ENCODE data around the gene COPRS.
"Not testable (repeated sequence)": the region's sequence is repeated elsewhere in the genome, so short reads cannot be mapped to it uniquely, and the experiment has no call there.

COPRS gene

DNA sequence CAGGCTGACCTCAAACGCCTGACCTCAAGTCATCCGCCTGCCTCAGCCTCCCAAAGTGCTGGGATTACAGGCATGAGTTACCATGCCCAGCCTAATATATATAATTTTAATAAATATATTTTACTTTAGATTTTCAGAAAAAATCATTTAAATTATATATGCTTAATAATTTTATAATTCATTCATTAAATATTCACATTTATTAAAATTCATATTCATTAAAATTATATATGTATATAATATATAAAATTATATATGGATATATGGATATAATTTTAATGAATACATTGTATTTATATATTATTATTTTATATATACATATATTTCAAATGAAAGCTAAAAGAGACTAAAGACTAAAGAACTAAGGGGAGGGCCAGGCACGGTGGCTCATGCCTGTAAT is 29.4 kb downstream of the COPRS start:
- Mint-ChIP-seq H3K27ac (no peak overlapping the region), H3K36me3 (no peaks in the 10 kb centered on the region), H3K4me1 (peaks cover 4% of the 10 kb centered on the region), H3K9me3 (no peaks in the 10 kb centered on the region), H3K4me3 (no peak overlapping the region), H3K27me3 (no peaks in the 10 kb centered on the region)

DNA sequence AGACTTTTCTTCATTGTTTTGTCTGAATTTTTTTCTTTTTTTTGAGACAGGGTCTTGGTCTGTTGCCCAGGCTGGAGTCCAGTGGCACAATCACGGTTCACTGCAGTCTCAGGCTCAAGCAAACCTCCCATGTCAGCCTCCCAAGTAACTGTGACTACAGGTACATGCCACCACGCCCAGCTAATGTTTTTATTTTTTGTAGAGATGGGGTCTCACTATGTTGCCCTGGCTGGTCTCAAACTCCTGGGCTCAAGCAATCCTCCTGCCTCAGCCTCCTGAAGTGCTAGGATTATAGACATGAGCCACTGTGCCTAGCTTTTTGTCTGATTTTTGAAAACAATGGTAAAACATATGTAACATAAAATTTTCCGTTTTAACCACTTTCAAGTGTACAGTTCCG is 30.1 kb downstream of the COPRS start:
- not testable (repeated sequence) for H3K4me3 Mint-ChIP-seq, H3K9me3 Mint-ChIP-seq, H3K27ac Mint-ChIP-seq, H3K4me1 Mint-ChIP-seq, H3K27me3 Mint-ChIP-seq, H3K36me3 Mint-ChIP-seq

DNA sequence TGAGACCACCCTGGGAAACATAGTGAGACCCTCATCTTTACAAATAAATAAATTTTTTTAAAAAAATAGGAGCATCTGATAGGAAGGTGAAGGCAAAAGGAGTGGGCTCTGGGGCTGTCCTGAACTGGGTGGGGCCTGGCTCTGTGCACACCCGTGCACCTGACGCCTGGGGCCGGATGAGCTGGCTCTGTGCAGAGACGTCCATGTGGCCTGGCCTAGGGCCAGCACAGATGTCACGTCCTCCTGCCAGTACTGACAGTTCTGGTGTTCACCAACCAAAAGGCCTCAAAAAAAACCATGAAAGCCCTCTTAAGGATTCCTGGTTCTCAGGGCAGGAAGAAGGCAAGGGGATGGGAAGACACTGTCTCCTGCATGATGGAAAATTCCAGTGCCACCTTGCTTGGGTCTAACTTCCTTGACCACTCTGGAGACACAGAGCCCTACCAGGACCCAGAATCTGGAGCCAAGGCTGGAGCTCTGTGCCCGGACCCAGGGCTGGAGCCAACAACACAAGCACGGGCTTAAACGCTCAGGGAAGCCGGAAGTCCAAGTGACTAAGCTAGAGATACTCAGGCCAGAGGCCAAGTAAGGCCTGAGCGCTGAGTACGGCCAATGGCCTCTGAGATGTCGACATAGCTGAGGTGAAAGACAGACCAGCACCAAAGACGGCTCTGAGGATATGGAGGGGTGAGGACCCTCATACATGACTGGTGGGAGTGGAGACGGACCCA is 32.9 kb downstream of the COPRS start:
- no peaks in the 10 kb centered on the region for H3K4me1 Mint-ChIP-seq
- no peak overlapping the region for H3K4me3 Mint-ChIP-seq
- H3K27ac Mint-ChIP-seq = no peak overlapping the region
- H3K36me3 Mint-ChIP-seq = peaks cover under 1% of the 10 kb centered on the region
- peaks cover 2% of the 10 kb centered on the region for H3K27me3 Mint-ChIP-seq
- no peaks in the 10 kb centered on the region for H3K9me3 Mint-ChIP-seq

DNA sequence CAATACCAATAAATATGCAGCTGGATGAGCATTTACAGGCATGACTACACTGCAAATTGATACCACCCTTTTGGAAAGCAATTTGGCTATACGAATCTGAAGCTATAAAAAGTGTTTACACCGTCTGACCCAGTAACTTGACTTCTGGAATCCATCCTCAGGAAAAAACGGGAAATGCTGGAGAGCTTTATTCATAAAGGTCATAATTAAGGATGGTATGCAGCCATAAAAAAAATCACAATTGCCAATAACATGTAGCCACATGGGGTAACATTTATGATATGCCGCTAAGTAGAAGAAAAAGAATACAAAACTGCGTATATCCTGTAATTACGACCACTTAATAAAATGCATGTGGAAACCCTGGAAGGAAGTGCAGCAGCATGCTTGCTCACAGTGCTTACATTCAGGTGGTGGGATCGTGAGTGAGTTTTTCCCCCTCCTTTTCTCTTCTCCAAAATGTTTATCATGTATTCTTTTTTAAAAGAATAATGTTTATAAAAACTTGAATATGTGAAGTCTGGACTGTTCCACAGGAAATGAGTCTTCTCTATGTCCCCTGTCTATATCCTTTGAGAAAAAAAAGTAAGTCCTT is 34.2 kb downstream of the COPRS start:
- H3K9me3 Mint-ChIP-seq = no peaks in the 10 kb centered on the region
- H3K4me1 Mint-ChIP-seq = no peaks in the 10 kb centered on the region
- H3K27ac Mint-ChIP-seq = no peak overlapping the region
- H3K36me3 Mint-ChIP-seq = peaks cover 2% of the 10 kb centered on the region
- H3K27me3 Mint-ChIP-seq = peaks cover 2% of the 10 kb centered on the region
- H3K4me3 Mint-ChIP-seq = no peak overlapping the region

DNA sequence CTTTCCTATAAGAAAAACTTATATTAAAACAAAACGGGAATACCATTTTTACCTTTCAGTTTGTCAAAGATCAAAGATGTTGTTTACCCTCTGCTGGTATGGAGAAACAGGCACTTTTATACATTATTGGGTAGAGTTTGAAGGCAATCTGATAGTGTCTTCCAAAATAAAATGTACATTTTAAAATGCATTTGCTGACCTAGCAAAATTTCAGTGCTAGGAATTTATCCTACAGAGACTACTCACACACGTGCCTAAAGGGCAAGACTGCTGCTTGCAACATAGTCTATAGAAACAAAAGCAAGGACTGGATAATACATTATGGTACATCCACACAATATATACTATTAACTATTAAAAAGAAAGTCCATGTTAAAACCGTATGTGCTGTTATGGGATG is 36.0 kb downstream of the COPRS start:
- H3K9me3 Mint-ChIP-seq = no peaks in the 10 kb centered on the region
- peaks cover 2% of the 10 kb centered on the region for H3K27me3 Mint-ChIP-seq
- H3K4me3 Mint-ChIP-seq = no peak overlapping the region
- H3K4me1 Mint-ChIP-seq = no peaks in the 10 kb centered on the region
- H3K36me3 Mint-ChIP-seq = peaks cover 2% of the 10 kb centered on the region
- no peak overlapping the region for H3K27ac Mint-ChIP-seq

DNA sequence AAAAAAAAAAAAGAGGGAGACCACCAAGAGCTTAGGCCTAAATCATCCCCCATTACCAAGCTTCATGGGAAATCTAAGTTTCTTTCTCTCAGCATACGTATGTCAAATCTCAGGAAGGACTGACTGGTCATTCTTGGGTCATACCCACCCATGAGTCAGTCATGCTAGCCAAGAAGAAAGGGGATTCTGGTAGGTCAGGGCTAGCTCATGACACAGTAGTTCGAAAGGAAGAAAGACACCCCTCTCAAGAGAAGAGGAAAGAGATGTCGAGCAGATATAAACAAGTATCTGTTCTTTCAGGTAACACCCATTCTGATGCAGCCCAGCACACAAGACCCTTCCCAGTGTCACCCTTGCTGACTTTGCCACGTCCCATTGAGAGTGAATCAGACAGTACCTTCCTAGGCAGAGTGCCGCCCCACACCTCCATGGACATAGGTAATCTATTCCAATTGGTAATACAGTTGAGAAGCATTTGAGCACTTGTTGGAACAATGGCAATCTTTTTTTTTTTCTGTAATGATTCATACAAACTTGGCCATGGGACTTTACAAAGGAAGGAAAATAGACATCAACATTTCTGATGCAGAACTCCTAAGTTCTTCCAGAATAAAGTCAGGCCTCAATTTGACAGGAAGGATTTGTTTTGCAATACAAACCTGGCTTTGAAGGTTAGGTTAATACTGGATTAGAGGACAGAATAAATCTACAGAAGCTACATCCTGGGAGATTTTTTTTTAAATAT is 38.2 kb downstream of the COPRS start:
- H3K27ac Mint-ChIP-seq = no peak overlapping the region
- peaks cover 2% of the 10 kb centered on the region for H3K27me3 Mint-ChIP-seq
- no peaks in the 10 kb centered on the region for H3K9me3 Mint-ChIP-seq
- H3K4me3 Mint-ChIP-seq = no peak overlapping the region
- H3K4me1 Mint-ChIP-seq = no peaks in the 10 kb centered on the region
- peaks cover 2% of the 10 kb centered on the region for H3K36me3 Mint-ChIP-seq

DNA sequence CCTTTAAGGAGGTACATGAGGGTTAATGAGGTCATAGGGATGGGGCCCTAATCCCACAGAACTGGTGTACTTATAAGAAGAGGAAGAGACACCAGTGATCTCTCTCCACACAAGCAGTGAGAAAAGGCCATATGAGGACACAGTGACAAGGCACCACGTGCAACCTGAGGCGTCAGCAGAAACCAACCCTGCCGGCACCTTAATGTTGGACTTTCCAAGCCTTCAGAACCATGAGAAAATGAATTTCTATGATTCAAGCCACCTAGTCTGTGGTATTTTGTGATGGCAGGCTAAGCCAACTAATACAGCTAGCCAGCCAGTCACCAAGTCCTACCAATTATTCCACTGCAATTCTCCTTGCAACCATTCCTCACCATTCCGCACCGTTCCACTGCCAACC is 39.5 kb downstream of the COPRS start:
- H3K4me1 Mint-ChIP-seq = no peaks in the 10 kb centered on the region
- H3K27me3 Mint-ChIP-seq = peaks cover 2% of the 10 kb centered on the region
- H3K27ac Mint-ChIP-seq = no peak overlapping the region
- H3K36me3 Mint-ChIP-seq = peaks cover 2% of the 10 kb centered on the region
- no peaks in the 10 kb centered on the region for H3K9me3 Mint-ChIP-seq
- no peak overlapping the region for H3K4me3 Mint-ChIP-seq

DNA sequence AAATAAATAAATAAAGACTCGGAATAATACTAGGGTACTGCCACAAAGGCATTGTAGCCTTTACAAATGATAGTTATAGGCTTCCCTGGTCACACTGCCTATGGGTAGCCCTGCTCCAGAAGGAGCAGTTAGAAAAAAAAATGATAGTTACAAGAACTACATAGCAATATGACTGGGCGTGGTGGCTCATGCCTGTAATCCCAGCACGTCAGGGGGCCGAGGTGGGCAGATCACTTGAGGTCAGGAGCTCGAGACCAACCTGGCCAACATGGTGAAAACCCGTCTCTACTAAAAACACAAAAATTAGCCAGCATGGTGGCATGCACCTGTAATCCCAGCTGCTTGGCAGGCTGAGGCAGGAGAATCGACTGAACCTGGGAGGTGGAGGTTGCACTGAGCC is 40.2 kb downstream of the COPRS start:
- H3K4me1 Mint-ChIP-seq, H3K36me3 Mint-ChIP-seq, H3K27ac Mint-ChIP-seq, H3K9me3 Mint-ChIP-seq, H3K27me3 Mint-ChIP-seq, H3K4me3 Mint-ChIP-seq: not testable (repeated sequence)

DNA sequence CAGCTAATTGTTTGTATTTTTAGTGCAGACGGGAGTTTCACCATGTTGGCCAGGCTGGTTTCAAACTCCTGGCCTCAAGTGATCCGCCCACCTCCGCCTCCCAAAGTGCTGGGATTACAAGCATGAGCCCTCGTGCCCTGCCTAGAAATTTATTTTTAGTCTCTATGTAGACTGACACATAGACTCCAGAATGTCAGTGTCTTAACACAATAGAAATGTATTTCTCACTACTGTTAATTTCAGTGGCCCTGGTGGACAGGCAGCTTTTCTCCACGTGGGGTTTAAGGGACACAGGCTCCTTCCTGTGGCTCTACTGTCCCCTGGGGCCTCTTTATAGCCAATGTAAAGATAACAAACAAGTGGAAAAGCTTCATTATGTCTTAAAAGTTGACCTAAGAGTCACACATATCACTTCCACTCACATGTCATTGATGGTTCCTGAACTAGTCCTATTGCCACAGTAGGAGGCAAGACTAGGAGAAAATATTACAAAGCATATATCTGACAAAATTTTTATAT is 43.8 kb downstream of the COPRS start:
- no peak overlapping the region for H3K4me3 Mint-ChIP-seq
- no peaks in the 10 kb centered on the region for H3K9me3 Mint-ChIP-seq
- H3K27me3 Mint-ChIP-seq = peaks cover 4% of the 10 kb centered on the region
- no peak overlapping the region for H3K27ac Mint-ChIP-seq
- H3K4me1 Mint-ChIP-seq = no peaks in the 10 kb centered on the region
- H3K36me3 Mint-ChIP-seq = no peaks in the 10 kb centered on the region

DNA sequence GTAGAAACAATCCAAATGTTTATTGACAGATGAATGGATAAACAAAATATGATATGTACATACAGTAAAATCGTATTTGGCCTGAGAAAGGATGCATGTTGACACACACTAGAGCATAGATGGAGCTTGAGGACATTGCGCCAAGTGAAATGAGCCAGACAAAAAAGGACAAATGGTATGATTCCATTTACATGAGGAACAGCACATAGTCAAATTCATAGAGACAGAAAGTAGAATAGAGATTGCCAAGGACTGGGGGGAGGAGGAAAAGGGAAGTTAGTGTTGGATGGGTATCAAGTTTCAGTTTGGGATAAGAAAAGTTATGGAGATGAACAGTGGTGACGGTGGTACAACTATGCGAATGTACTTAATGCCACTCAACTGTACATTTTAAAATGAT is 47.9 kb downstream of the COPRS start:
- Mint-ChIP-seq H3K27me3 (peaks cover 4% of the 10 kb centered on the region), H3K4me3 (no peak overlapping the region), H3K4me1 (no peaks in the 10 kb centered on the region), H3K9me3 (no peaks in the 10 kb centered on the region), H3K27ac (no peak overlapping the region), H3K36me3 (no peaks in the 10 kb centered on the region)

DNA sequence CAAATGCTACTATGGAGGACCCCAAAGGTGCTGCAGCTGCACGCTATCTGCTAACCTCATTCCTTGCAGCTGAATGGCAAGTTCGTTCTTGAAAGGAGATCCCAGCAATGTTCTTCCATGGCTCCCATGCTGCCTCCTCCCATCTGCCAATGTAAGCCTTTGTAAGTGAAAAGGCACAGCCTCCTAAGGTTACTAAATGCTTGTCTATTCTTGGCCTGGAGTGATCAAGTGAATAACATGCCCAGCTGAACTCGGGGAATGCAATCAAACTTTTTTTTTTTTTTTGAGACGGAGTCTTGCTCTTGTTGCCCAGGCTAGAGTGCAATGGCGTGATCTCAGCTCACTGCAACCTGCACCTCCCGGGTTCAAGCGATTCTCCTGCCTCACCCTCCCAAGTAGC is 49.2 kb downstream of the COPRS start:
- not testable (repeated sequence) for H3K27me3 Mint-ChIP-seq, H3K36me3 Mint-ChIP-seq, H3K27ac Mint-ChIP-seq, H3K4me1 Mint-ChIP-seq, H3K4me3 Mint-ChIP-seq, H3K9me3 Mint-ChIP-seq

DNA sequence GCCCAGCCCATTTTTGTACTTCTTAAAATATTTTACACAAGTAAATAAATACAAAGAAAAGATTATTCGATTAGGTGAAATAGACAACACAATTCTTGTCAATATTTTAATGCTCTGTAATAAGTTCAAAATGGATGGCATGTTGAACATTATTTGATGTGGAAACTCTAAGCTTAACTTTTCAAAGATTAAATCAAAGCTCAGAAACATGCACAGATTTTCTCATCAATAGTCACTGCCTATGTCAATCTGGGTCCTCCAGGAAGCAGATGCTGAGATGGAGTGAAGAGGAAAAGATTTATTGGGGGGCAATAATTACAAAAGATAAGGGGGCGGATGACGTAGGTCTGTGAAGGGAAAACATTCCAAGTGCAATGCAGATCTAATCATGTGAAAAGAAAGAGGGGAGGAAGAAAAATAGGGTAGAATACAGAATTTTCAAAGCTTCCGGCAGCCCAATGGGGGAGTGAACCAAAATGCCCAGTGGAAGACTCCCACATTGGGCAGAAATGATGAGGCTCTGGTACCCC is 50.5 kb downstream of the COPRS start:
- Mint-ChIP-seq H3K27me3 (peaks cover 4% of the 10 kb centered on the region), H3K36me3 (no peaks in the 10 kb centered on the region)

DNA sequence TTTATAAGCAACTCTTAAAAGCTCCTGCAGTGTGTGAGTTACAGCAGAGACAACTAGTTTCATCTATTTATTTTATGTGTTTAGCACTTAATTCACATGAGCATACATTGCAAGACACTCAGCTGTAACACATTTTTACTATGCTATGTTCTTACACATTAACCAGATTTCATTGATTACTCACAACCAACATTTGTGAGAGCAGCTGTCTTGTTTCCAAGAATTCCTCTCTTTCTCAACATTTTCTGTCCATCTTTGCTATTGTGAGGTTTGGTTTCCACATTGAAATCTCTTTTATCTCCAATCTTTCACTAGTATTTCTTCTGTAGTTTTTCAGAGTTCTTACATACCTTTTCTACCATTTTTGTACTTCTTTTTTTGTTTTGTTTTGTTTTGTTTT is 51.2 kb downstream of the COPRS start:
- Mint-ChIP-seq H3K9me3 (no peaks in the 10 kb centered on the region), H3K27ac (no peak overlapping the region), H3K4me1 (no peaks in the 10 kb centered on the region), H3K27me3 (peaks cover 2% of the 10 kb centered on the region), H3K36me3 (no peaks in the 10 kb centered on the region), H3K4me3 (no peak overlapping the region)

More for the DNA sequence above, 50.5 kb downstream of the COPRS start:
- Mint-ChIP-seq H3K9me3 (no peaks in the 10 kb centered on the region), H3K4me3 (no peak overlapping the region), H3K4me1 (no peaks in the 10 kb centered on the region), H3K27ac (no peak overlapping the region)

DNA sequence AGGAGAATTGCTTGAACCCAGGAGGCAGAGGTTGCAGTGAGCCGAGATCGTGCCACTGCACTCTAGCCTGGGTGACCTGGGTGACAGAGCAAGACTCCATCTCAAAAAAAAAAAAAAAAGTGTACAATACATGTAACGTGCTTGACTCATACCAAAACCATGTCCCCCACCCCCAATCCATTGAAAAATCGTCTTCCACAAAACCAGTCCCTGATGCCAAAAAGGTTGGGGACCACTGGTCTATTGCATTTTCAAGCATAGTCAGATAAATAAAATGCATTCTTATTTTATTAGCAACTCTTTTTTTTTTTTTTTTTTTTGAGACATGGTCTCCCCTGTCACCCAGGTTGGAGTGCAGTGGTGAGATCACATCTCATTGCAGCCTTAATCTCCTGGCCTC is 52.1 kb downstream of the COPRS start:
- Mint-ChIP-seq H3K27ac (no peak overlapping the region), H3K4me1 (no peaks in the 10 kb centered on the region), H3K36me3 (no peaks in the 10 kb centered on the region), H3K27me3 (peaks cover 2% of the 10 kb centered on the region), H3K4me3 (no peak overlapping the region), H3K9me3 (no peaks in the 10 kb centered on the region)

DNA sequence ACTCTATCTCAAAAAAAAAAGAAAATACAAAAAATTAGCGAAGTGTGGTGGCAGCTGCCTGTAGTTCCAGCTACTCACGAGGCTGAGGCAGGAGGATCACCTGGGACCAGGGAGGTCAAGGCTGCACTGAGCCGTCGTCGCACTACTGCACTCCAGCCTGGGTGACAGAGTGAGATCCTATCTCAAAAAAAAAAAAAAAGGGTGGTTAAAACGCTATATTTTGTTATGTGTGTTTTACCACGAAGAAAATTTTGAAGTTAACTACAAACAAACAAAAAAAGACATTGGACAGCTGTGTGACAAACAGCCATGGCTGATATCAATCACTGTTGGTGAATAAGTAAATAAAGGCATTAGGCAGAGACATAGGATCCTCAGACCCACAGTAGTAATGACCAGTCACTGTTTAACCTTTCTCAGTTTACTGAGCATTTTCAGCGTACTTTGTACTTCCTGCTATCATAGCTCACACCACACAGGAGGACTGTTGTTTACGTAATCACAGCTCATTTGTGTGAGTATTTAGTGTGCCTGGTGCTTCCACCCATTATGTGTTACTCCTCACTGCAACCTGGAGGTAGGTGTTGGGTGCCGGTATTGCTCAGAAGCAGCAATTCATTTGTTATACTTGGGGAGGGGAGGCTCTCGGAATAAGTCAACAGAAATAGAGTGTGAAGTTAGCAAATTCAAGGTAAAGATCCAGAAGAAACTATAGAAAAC is 55.4 kb downstream of the COPRS start:
- H3K27me3 Mint-ChIP-seq = no peaks in the 10 kb centered on the region
- H3K4me3 Mint-ChIP-seq = no peak overlapping the region
- H3K27ac Mint-ChIP-seq = no peak overlapping the region
- no peaks in the 10 kb centered on the region for H3K9me3 Mint-ChIP-seq
- H3K36me3 Mint-ChIP-seq = no peaks in the 10 kb centered on the region
- H3K4me1 Mint-ChIP-seq = no peaks in the 10 kb centered on the region
